ENCODE data around the gene SPOUT1. TPM values are rescaled to one million over a fixed set of nuclear protein-coding genes. Genes with fewer than 3 reads are reported as not detected.

Gene SPOUT1
- polyA plus RNA-seq, 3 donors, result 25.7 to 29.9 (median 29.3) TPM

DNA sequence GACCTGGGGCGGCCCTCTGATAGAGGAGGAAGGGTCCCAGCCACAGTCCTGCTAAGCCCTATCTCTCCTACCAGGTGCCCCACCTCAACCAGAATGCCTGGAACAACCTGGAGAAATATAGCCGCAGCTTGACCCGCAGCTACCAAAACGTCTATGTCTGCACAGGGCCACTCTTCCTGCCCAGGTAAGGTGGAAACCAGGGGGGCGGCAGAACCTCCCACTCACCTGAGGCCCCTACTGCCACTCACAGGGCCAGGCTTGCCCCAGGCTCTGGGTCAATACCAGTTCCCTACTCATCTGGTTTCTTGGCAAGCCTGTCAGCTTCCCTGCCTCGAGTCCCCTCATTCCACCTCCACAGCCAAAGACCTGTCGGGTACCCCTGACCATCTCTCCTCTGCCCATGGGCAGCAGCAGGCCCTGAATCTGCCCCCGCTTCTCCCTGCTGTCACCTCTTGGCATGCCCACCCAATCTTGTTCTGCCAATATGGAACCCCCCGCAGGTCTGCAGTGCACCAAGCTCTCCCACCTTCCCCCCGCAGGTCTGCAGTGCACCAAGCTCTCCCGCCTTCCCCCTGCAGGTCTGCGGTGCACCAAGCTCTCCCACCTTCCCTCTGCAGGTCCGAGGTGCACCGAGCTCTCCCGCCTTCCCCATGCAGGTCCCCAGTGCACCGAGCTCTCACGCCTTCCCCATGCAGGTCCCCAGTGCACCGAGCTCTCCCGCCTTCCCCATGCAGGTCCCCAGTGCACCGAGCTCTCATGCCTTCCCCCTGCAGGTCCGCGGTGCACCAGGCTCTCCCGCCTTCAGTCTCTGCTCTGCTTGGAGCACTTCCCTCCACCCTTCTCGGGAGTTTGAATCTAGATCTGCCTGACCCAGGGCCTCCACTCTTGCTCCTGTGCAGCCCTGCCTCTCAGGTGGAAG lies 8.7 kb downstream of the SPOUT1 start:
- H3K4me1 Mint-ChIP-seq, result peaks cover 19% of the 10 kb centered on the region
- H3K9me3 ChIP-seq (replicated peaks in 1 of 2; ENCODE audit: control insufficient read depth in 1 of 2, insufficient read depth in 1 of 2, low read length in 2 of 2), result no peaks in the 10 kb centered on the region
- H3K4me2 ChIP-seq (replicated peaks; ENCODE audit: extremely low read depth, low read length, poor library complexity, severe bottlenecking), result no peak overlapping the region
- H3K4me1 ChIP-seq (ENCODE audit: control insufficient read depth in 1 of 2, insufficient read depth in 2 of 2, low read length in 2 of 2), result peaks cover 11 to 21% of the 10 kb centered on the region in 2 donors
- H3K27ac Mint-ChIP-seq, result no peak overlapping the region
- H3K27me3 ChIP-seq (ENCODE audit: control insufficient read depth in 2 of 2, insufficient read depth in 2 of 2, low read length in 2 of 2), result no peaks in the 10 kb centered on the region
- DNase-seq, result no peak
- no peak overlapping the region for H3K27ac ChIP-seq (ENCODE audit: low read depth in 1 of 2, low read length in 2 of 2)
- H3K9ac ChIP-seq (ENCODE audit: insufficient read depth, low read length, poor library complexity, severe bottlenecking), result no peak overlapping the region
- peaks cover 3 to 4% (median 4%) of the 10 kb centered on the region in 3 donors for H3K27me3 Mint-ChIP-seq (ENCODE audit: low read depth in 3 of 3)
- no peak overlapping the region for H2AFZ ChIP-seq (ENCODE audit: insufficient read depth, low read depth, low read length, poor library complexity, severe bottlenecking)
- H3K79me2 ChIP-seq (ENCODE audit: insufficient read depth, low read length), result no peaks in the 10 kb centered on the region
- peaks cover 36 to 50% of the 10 kb centered on the region in 2 donors for H3K36me3 Mint-ChIP-seq
- peaks cover 0 to 3% (median 0%) of the 10 kb centered on the region in 7 donors for H3K9me3 Mint-ChIP-seq
- H3K4me3 Mint-ChIP-seq, result no peak overlapping the region
- WGBS (ENCODE audit: insufficient coverage), result 89% methylated on average over 20 of the region's 24 CpGs
- intact Hi-C loops (cut with micrococcal nuclease), result no loop called here
- H4K20me1 ChIP-seq (ENCODE audit: insufficient read depth, low read length), result peaks cover 10% of the 10 kb centered on the region
- no peak overlapping the region for H3K4me3 ChIP-seq (replicated peaks in 1 of 3; ENCODE audit: low read depth in 2 of 3, low read length in 3 of 3)
- TF ChIP-seq, protein P1, sequence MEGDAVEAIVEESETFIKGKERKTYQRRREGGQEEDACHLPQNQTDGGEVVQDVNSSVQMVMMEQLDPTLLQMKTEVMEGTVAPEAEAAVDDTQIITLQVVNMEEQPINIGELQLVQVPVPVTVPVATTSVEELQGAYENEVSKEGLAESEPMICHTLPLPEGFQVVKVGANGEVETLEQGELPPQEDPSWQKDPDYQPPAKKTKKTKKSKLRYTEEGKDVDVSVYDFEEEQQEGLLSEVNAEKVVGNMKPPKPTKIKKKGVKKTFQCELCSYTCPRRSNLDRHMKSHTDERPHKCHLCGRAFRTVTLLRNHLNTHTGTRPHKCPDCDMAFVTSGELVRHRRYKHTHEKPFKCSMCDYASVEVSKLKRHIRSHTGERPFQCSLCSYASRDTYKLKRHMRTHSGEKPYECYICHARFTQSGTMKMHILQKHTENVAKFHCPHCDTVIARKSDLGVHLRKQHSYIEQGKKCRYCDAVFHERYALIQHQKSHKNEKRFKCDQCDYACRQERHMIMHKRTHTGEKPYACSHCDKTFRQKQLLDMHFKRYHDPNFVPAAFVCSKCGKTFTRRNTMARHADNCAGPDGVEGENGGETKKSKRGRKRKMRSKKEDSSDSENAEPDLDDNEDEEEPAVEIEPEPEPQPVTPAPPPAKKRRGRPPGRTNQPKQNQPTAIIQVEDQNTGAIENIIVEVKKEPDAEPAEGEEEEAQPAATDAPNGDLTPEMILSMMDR (IDR thresholded peaks at IDR 0.05), result no peak
- peaks cover 46 to 49% of the 10 kb centered on the region in 2 donors for H3K36me3 ChIP-seq (replicated peaks in 1 of 2; ENCODE audit: control insufficient read depth in 1 of 2, insufficient read depth in 2 of 2, low read length in 2 of 2)

DNA sequence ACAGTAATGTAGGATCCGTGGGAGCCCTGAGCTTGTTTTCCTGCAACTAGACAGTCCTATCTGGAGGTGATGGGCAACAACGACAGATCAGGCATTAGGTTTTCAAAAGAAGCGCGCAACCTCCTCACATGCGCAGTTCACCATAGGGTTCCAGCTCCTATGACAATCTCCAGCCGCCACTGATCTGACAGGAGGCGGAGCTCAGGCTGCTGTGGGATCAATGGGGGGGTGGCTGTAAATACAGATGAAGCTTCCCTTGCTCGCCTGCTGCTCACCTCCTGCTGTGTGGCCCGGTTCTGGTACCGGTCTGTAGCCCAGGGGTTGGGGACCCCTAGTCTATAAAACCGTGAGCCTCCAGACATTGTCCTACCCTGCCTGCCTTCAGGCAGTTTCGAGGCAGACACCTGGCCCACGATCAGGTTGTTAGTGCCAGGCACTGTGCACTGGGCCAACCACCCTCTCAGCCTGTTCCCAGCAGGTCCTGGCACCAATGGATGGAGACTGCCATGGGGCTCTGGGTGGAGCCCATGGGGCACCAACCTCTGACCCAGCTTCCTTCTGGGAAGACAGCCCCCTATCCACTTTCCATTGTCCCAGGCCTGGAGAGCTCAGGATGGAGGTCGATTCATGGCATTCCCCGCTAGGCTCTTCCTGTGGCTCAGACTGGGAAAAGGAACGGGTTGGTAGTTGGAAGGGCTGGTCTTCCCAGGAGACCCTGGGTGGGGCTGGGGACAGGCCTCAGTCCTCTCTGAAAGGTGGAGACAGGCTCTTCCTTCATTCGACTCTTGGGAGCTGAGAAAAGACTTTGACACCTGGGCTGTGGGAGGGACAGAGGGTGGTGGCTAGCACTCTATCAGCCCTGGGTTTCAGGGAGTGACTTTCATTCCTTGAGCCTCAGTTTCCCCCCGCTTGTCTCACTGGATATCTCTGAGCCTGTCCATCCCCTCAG lies 9.6 kb downstream of the SPOUT1 start:
- Histone ChIP-seq H3K4me3 (replicated peaks in 1 of 3; ENCODE audit: low read depth in 2 of 3, low read length in 3 of 3) (peak overlapping the region in 1 of 3 experiments; percentile 78), H3K9me3 (replicated peaks in 1 of 2; ENCODE audit: control insufficient read depth in 1 of 2, insufficient read depth in 1 of 2, low read length in 2 of 2) (no peaks in the 10 kb centered on the region), H3K27ac (ENCODE audit: low read depth in 1 of 2, low read length in 2 of 2) (no peak overlapping the region), H3K36me3 (replicated peaks in 1 of 2; ENCODE audit: control insufficient read depth in 1 of 2, insufficient read depth in 2 of 2, low read length in 2 of 2) (peaks cover 39 to 40% of the 10 kb centered on the region in 2 donors), H3K9ac (ENCODE audit: insufficient read depth, low read length, poor library complexity, severe bottlenecking) (no peak overlapping the region), H2AFZ (ENCODE audit: insufficient read depth, low read depth, low read length, poor library complexity, severe bottlenecking) (no peak overlapping the region), H3K4me2 (replicated peaks; ENCODE audit: extremely low read depth, low read length, poor library complexity, severe bottlenecking) (no peak overlapping the region), H3K27me3 (ENCODE audit: control insufficient read depth in 2 of 2, insufficient read depth in 2 of 2, low read length in 2 of 2) (no peaks in the 10 kb centered on the region), H3K4me1 (ENCODE audit: control insufficient read depth in 1 of 2, insufficient read depth in 2 of 2, low read length in 2 of 2) (peaks cover 11 to 21% of the 10 kb centered on the region in 2 donors), H3K79me2 (ENCODE audit: insufficient read depth, low read length) (no peaks in the 10 kb centered on the region), H4K20me1 (ENCODE audit: insufficient read depth, low read length) (peaks cover 10% of the 10 kb centered on the region)
- Mint-ChIP-seq H3K27ac (no peak overlapping the region), H3K4me1 (peaks cover 19% of the 10 kb centered on the region), H3K9me3 (peaks cover 0 to 3% (median 0%) of the 10 kb centered on the region in 7 donors), H3K4me3 (peak overlapping the region in 1 of 2 donors; percentile 77), H3K36me3 (peaks cover 28 to 41% of the 10 kb centered on the region in 2 donors), H3K27me3 (ENCODE audit: low read depth in 3 of 3) (peaks cover 3 to 9% (median 5%) of the 10 kb centered on the region in 3 donors)
- WGBS (ENCODE audit: insufficient coverage), result 92% methylated on average over 13 of the region's 18 CpGs
- intact Hi-C loops (cut with micrococcal nuclease), result no loop called here
- DNase-seq, result no peak
- TF ChIP-seq, protein P1 (IDR thresholded peaks at IDR 0.05), result no peak

All from CD14-positive monocyte (primary cell).